Uterus (tissue), 2 donors: Measurements from ENCODE around the gene SPRYD7.

Experiments used
- CTCF ChIP-seq, 4 experiments: fragments of 200-600 bp in 2 of 4; fragments of 450-650 bp in 2 of 4; sonication (generic) in 2 of 4; IDR thresholded peaks; one replicate each; pipeline ENCODE4 v1.5.1; 2016 to 2019; ENCODE audit warnings: antibody characterized with exemption in 4 of 4, mild to moderate bottlenecking in 2 of 4, moderate library complexity in 1 of 4
- POLR2A ChIP-seq, 2 donors: fragments of 450-650 bp; IDR thresholded peaks; one replicate each; pipeline ENCODE4 v1.6.1; 2016; ENCODE audit warnings: antibody characterized with exemption in 2 of 2, mild to moderate bottlenecking in 1 of 2, moderate library complexity in 1 of 2

- TF ChIP-seq CTCF (IDR thresholded peaks at IDR 0.05) (peak; percentile 63 to 77 (median 74)), POLR2A (IDR thresholded peaks at IDR 0.05) (no peak)
These were observed 40.4 kb upstream of the SPRYD7 start for GRCh38 chr13:49976314-49977258.
